Measurements from ENCODE around the gene RNF220.
"Not testable (repeated sequence)": the region's sequence is repeated elsewhere in the genome, so short reads cannot be mapped to it uniquely, and the experiment has no call there.

The RNF220 gene

DNA sequence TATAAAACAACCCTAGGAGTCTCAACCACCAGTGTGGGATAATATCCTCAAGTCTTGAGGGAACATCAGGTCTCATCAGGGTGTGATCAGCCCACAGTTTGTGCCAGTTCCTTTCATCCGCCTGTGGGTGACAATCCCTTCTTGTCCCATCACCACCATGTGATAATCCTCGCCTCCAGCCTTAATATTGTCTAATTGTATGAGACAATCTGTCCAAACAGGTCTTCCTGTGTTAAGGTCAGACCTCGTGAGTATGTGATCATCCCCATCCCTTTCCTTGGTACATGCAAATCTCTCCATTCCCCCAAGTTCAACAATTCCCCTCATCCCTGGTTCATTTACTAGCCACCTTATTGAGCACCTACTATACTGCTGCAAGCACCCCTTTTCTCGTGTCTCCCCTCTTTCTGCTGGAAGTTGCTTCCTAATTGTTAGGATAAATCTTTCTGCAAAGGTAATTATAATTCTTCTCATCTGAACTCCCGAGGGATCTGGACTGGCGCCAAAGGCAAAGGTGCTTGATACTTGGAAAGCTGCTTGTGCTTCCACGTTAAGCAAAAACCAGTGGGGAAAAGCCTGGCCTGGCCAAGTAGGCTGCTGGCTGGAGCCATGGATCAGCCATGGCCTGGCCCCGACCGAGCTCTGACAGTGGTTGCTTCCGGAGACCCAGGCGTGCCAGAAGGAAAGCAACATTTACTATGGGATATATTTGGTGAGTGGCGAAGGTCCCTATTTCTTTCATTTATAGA, 92.5 kb downstream of the RNF220 start:
- no peak for FAIRE-seq

DNA sequence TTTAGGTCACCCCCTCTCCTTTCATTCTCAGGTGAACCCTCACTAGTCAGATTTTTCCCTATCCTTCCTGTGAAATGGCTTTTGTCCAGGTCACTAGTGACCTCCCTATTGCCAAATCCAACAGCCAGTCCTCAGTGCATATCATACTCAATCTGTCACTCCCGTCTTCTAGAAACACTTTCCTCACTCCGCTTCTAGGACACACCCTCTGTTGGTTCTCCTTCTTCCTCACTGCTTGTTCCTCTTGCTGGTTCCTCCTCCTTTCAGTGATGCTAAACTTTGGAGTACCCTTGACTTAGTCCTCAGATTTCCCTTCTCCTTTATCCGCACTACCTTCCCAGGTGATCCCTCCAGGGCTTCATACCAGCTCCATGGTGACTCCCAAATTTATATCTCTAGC, 94.3 kb downstream of the RNF220 start:
- FAIRE-seq, result no peak

DNA sequence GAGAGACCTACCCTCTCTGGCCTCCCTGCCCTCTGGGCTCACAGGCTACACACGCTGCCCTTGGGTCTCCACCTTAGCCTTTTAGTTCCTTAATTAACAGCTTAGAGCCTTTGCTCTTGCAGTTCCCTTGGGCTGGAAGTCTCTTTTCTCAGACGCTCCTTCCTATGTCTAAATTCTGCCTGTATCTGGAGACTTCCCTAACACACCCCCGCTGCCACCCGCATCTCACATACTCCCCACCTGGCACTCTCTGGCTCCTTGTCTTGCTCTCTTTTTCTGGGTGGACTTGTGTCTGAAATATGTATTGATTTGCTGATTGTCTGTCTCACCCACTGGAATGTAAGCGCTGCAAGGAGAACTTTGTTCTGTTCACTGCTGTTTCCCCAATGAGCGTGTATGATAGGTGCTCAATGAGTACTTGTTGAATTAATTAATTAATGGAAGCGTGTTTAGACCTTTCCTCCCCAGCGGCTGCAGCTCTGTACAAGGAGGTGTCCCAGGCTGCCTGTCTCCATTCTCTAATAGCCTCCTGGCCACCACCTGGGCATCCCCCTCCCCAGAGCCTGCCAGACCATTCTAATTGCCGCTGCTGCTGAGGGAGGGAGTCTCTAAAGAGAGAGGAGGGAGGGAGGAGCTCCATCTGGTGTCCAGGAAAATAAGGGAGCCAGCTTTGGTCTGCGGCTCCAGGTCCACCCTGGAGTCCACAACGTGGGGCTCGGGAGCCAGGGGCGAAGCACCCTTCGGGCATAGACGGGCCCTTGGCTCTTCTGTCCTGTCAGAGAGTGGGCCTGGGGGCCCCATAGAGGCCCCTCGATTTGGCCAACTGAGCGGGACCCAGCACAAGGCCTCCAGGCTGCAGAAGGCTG, 95.4 kb downstream of the RNF220 start:
- no peak for FAIRE-seq

DNA sequence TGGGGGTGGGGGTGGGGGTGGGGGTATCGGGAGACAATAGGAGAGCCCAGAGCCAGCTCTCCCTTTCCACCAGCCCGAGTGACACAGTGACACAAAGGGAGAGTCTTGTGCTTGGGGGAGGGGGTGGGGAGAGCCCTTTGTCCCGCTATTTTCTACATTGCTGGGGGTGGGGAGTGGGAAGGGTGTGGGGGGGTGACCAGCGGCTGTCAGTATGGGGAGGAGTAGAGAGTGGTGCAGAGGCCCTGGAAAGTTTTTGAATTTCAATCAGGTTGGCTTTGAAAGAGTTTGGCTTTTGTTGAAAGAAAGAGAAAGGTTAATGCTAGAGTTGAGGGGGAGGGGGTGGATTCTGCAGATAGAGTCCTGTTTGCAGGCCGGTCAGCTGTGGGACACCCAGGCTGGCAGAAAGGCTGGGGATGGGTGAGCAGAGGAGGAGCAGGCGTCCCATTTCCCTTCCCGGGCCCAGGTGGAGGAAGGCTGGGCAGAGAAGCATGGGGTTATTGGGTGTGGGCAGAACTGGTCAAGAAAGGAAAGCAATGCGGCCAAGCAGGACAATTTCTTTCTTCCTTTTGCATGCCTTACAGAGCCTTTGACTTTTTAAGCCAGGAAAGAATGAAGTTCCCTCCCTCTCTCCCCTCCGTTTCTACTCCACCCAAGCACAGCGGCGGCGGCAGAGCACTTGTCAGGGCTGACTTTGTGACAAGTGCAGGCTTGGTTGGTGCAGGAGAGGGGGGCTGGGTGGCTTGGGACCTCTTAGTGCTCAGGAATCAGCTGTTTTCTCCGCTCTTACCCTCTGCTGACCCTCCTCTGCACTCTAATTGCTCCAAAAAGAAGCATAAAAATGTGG, 96.2 kb downstream of the RNF220 start:
- no peak for FAIRE-seq

DNA sequence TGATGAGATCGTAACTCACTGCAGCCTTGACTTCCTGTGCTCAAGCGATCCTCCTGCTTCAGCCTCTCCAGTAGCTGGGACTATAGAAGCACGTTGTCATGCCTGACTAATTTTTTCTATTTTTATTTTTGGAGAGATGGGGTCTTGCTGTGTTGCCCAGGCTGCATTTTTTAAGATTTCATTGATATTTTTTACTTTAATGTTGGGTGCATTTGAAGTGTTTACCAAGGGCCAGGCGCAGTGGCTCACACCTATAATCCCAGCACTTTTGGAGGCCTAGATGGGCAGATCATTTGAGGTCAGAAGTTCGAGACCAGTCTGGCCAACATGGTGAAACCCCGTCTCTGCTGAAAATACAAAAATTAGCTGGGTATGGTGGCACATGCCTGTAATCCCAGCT, 97.8 kb downstream of the RNF220 start:
- not testable (repeated sequence) for FAIRE-seq

DNA sequence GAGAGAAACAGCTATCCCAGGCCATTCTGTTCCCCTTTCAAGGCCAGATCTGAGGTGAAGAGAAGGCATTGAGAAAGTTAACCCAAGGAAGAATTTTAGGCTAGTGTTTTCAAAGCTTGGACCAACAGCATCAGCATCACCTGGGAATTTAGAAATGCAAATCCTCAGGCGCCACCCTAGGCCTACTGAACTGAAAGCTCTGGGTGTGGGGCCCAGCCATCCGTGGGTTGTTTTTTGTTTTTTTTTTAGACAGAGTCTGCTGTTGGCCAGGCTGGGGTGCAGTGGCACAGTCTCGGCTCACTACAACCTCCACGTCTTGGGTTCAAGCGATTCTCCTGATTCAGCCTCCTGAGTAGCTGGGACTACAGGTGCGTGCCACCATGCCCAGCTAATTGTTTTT, 98.6 kb downstream of the RNF220 start:
- FAIRE-seq, result no peak

DNA sequence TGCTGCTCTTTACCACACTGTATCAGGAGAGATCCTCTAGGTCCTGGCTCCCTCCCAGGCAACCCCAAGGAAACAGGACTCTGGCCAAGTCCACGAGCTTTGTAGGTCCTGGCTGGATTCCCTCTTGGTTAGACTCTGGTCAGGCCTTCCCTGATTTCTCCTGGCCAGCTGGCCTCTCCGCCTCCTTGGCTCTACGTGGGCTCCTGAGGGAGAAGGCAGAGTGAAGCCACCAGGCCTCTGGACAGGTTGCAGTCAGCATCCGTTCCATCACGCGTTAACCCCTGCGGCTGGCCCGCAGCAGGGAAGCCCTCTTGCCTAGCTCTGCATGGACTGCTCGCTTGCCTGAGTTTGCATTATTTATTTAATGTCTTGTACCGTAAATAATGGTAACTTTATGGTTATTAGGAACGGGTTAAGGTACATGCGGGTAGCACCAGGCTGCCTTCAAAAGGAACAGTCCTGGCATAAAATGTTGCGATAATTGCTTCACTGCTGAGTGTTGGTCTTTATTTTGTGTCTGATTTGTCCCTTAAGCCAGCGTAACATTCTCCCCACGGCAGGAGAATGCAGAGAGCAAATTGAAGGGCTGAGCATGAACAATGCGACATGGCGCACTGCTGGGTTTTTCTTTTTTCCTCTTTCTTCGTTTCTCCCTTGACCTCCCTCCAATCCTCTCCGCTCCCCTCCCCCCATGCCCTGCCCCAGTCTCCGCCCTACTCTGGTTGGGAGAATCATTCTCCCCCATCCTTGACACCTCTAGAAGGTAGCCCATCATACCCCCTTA, 100.3 kb downstream of the RNF220 start:
- FAIRE-seq, result no peak

DNA sequence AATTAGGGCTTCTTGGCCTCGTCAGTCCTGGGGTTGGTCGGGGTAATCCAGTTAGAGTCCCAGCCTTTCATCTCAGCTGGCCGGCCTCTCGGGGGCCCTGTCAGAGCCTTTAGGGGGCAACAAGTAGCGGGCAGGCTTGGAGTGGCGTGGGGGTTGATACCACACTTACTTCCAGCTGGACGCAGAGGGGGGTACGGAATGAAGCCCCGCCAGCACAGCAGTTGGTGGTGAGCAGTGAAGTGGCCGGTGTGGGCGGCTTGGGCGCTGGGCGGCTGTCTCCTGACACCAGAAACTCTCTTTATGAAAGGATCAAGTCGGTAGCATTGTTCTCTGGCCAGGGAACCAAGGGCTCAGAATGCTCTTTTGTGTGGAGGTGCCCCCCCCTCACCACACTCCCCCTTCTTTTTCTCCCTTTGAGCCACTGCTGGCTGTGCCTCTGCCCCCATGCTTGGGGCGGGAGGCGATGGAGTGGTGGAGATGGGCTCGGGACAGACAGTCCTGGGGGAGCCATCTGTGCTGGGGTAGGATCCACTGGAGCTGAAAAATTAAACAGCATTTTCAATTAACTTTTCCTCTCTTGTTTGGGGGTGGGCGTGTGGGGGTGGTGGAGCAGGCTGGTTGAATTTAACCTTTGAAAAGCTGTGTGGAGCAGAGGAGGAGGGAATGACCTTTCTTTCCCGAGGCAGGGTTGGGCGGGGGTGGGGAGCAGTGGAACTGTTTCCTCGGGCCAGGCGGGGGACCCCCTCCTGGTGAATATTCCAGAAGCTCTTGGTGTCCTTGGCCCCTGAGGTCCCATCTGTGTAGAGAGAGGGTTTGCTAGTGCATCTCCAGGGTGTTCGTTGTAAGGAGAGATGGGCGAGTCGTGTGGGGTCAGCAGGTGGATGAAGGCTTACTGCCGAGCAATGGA, 102.7 kb downstream of the RNF220 start:
- FAIRE-seq, result no peak

DNA sequence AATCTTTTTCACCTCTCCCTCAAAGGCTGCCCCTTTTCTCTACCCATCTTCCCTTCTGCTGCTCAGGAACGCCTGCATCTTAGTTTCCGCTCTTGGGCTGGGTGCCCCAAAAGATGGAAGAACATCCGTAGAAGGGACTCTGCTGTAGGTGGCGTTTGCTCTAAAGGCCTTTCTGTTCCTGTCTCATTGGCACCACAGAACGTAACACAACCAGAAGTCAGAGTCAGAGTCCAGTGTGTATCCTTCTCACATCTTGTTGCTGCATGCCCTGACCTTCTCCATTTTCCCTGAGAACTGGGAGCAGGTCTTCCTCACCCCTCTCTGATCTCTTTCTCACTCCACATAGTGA, 103.3 kb downstream of the RNF220 start:
- FAIRE-seq, result no peak

DNA sequence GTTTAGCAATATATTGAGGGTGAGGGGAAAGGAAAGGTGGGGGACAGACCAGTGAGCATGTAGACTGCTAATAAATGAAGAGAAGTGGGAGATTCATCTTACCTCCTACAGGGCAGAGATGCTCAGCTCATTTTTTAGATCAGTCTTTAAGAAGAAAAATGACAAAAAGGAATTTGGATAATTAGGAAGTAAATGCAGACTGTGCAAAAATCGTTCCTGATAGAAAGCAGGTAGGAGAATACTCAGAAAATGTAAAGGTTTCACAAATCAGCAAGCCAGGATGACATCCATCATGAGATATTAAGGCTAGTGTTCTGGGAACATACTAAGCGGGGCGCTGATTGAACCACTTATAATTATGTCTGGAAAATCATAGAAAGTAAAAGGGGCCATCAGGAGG, 106.3 kb downstream of the RNF220 start:
- FAIRE-seq, result no peak

DNA sequence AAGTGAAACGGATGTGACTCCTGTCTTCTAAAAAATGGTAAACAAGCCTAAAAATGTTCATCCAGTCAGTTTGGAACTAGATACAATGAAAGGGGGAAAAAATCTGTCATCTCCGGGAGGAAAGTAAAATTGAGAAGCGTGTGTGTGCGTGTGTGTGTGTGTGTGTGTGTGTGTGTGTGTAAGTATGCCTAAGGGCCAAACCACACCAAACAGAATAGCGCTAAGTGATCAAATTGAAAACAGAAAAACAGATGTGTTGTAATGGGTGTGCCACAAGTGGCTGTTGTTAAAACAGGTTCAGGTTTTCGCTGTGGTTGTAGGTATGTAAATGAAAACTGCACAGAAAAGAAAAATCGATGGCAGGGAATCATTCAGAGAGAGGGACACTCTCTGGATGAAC, 106.7 kb downstream of the RNF220 start:
- no peak for FAIRE-seq

DNA sequence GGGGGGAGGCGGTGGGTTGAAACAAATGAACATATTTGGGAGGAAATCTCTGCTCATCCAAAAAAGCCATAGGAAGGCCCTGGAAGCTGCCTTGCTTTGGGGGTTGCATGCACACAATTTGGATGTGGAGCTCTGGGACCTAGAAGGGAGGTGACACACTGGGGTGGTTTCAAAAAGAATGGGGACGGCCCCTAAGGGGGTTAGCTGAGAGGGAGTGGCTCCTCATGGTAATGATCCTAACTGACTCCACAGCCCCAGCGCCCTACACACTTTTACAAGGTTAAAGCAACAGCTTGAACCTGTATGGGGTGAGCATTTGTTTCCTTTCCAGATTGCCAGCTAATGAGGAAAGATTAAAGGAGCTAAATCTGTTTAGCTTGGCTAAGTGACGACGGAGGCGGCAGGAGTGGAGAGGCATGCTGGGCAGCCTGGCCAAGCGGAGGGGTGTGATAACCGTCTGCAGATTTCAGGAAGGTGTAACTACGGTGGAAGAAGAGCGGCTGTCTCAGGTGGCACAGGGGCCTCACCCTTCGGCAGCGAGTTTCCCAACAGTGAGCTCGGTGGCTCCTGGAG, 107.3 kb downstream of the RNF220 start:
- FAIRE-seq, result no peak

DNA sequence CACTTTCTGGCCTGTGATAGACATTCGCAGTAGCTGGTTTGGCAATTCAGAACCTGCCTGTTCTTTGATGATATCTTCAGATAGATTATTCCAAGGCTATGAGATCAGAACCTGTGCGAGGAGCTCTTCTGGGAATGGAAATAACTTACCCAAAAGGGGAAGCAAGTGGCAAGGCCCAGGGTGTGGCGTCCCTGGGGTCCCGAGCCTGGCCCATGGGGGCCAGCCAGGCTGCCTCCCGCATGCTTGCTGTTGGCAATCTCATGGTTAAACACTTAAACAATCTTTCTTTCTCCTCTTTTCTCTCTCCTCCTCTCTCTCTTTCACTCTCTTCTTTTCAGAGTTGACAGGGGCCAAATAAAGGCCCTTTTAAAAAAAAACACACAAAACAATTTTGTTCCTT, 108.1 kb downstream of the RNF220 start:
- FAIRE-seq, result no peak

DNA sequence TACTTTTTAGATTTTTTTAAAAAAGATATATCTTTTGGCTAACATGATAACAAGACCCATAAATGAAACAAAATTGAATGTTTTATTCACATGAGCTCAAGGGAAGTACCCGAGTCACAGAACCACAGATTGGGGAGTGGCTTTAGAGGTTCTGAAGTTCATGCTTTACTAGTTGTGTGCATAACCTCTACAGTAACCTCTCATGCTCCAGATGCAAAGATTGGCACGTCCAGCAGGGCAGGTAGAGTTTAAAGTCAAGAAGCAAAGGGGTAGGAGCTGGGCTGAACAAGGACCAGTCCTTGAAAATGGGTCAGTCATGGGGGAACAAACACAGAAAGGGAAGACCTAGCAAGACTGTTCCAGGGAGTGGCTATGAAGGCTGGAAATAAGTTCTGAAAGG, 109.6 kb downstream of the RNF220 start:
- FAIRE-seq, result no peak

DNA sequence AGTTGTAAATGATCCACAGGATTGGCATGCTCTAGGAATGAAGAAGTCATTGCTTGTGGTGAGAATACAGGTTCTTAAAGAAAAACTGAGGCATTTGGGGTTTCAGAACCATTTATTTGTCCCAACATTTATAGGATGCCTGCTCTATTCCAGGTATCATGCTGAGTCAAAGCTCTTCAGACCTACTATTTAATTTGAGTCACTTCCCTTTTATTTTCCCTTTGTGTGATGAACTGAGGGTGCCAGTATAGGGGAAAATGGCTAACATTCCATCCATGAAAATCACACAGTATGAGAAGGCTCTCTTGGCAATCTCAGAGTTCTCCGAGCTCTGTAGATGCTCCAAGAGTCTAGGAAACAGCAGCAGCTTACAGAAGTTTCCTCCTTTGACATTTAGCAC, 110.4 kb downstream of the RNF220 start:
- FAIRE-seq, result no peak

DNA sequence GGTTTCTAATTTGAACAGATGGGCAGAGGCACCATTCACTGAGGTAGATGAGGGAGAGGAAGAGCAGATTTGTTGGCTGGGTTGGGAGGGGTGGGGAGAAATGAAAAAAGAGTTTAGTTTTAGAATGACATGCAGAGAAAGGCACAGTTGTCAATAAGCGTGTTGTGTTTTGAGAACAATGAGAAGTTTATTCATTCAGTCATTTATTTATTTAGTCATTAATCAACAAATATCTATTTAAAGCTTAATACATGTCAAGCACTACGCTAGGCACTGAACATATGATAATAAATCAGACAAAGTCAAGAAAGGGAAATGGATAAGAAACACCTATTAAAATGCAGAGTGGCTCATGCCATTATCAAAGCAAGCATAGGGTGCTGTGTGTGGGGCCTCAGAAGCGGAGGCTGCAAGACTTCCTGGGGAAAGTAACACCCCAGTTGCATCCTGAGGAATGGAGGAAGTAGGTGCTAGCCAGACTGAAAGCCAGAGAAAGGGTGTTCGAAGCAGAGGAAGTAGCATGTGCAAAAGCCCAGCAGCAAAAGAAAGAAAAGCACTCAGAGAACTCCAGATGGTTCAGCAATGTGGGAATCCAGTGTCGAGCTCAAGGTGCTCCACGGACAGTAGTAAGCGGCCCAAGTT, 114.1 kb downstream of the RNF220 start:
- no peak for FAIRE-seq

DNA sequence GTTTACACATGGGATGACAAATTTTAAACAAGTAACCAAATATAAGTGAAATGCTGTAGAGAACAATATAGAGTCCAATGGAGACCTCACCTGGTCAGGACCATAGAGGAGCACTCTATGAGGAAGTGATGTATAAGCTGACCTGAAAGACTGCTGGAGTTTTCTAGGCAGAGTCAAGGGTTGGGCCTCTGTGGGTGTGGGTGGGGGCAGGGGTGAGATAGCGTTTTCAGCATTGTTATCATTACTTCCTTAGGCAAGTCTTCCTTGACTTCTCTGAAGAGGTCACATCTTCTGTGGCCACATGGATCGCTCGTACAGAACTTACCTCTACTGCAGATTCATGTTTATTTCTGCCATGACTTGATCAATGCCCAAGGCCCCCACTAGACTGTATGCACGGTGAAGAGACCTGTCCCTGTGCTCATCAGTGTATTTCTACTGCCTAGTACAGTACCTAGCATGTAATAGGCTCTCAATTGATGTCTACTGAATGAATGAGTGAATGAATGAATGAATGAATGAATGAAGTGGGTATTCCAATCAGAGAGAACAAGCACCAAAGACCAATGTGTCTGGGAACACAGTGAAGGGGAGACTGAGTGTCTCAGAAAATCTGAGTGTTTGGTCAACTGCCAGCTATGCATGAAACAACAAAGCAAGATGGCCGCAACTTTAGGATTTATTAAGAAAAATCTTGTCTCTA, 116.5 kb downstream of the RNF220 start:
- no peak for FAIRE-seq

DNA sequence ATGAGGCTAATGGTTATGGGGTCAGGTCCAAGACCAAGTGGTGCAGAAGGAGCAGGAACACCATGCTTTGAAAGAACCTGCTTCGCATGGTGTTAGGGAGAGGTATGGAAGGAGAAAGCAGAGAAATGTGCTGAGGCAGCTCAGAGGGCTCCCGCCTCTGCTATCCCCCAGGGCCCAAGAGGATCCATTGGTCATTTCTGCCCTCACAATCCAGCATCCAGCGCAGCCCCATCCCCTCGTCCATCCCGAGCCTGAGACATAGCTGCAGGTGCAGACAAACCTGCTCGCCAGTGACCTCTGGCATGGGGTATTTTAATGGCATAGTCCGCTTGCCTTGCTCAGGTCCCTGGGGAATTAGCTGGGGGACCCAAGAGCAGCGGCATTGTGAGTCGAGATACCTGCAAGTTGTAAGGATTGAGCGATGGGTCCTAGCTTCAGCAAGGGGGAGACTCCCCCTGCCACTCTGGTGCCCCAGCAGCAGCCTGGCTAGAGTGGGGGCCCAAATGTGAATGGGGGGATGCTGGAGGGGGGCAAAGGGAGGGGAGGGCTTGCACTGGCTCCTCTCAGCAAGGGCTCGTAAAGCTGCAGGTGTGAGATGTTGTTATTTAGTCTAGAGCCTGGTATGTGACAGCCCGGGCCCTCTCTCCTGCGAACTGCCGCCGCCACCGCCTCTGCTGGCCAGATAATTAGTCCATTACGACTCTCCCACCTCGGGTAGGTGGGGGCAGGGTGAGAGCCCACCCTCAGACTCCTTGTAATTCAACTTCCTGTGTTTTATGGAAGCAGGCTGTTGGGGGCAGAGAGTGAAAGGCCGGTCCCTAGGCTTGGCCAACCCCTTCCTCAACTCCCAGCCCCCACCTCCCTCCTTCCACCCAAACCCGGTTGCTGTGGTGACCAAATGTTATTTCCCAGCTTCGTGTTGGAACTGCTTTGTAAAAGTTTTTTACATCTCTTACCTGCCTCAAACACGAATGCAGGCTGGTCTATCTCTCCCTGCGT, 118.8 kb downstream of the RNF220 start:
- FAIRE-seq, result no peak

Data from endometrium (tissue), 2 donors.